Measurements from ENCODE around the gene DUSP15.

- TF ChIP-seq POLR2A (IDR thresholded peaks at IDR 0.05) (no peak), CTCF (IDR thresholded peaks at IDR 0.05) (no peak)
Measured at GRCh38 chr20:31837896-31838397, 32.4 kb downstream of the DUSP15 start.

Data from ovary (tissue), 3 donors.